HG03457 (cell line): ENCODE results near the gene SAP130.

Experiments used
- ATAC-seq: cut with Tn5 transposase; IDR thresholded peaks from one replicate; pipeline ENCODE4 v1.9.1; 2021; ENCODE audit warnings: moderate number of reproducible peaks; ENCODE audit not compliant: unreplicated experiment

SAP130 gene

DNA sequence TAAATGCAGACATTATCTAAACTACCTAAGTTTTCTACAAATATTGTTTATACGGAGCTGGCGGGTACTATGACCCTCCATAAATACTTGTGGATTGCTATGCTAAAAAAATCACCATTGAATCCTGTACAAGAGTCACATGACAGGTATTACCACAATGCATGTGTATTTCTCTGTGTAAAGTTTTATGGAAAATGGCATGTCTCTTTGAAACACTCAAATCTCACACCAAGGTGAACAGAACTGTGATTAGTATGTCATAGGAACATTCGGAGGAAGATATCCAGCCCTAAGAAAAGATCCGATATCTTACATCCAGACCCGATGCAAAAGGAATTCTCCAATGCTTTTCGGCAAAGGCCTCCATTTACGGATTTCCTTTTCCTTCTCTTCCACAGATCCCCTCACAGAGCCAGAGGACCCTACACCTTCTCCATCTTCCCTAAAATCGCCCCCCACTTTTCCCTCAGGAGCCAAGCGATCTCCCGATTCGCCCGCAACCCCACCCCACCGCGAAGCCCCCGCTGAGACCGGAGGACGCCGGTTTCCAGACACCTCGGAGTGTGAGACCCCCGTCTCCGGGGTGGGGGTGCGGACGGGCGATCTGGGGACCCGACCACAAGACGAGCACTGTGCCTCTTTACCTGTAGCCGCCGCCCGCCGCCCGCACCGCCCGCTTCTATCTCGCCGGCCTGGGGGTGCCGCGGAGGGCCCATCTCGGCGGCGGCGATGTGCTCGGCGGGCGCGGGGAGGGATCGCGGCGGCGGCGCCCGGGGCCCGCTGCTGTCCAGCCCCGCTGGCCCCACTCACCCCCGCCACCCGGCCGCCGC, 1.2 kb downstream of the SAP130 start:
- ATAC-seq: no peak

DNA sequence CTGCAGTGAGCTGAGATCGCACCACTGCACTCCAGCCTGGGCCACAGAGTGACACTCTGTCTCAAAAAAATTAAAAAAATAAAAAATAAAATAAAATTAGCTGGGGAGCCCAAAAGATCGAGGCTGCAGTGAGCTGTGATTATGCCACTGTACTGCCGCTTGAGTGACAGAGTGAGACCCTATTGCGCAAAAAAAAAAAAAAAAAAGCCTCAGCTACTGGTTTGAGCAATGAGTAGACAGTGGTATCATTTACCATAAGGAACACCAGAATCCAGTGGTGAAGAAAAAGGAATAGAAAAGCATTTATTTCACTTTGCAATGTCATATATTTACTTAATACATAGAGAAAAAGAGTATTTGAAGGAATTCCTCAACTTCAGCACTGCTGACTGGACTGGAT, 3.0 kb downstream of the SAP130 start:
- ATAC-seq: no peak

DNA sequence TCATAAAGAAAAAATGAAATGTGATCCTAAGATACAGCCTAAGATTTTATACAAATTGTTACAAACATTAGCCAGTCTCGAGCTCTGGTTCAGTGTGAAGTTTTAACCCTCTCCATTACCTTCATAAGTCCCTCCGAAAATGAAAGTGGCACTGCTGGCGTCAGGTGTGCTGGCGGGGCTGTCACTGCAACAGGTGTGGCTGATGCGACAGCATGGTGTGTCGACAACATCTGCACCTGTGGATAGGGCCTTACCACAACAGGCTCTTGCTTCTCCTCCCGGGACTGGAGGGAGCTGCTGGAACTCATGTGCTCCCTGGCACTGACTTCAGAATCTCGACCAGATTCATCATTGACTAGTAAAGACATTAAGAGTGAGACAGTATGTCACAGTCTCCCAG, 10.3 kb downstream of the SAP130 start:
- no peak for ATAC-seq

DNA sequence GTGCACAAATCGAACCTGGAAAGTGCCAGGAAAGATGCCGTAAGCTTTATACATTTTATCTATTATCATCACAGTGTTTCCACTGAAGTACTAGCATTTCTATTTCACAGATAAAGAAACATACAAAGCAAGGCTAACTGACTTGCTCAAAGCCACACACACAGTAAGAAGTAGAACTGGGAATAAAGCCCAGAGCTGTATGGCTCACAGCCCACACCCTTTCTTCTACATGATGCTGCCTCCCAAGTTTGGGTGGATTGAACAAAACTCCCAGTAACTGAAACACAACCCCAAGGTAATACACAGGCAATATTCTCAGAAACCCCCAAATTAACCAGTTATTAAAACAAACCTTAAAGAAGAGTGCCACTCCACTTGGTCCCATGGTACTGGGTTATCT, 11.2 kb downstream of the SAP130 start:
- no peak for ATAC-seq

DNA sequence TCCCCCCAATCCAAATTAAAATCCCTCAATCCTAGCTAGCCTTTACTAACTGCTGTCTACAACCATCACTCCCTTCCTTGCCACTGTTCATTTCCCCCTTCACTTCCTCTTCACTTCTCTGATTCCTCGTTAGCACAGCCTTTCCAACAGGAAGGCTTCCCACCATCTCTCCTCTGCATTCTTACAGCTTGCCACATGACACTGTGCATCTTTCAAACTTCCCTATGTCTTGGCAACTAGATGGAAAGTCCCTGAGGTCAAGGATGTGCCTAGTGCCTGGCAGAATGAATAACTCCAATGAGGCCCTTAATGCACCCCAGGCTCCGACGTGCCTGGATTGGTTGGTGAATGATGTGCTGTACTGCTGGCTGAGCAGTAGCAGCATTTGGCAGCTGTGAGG, 15.2 kb downstream of the SAP130 start:
- ATAC-seq: no peak

DNA sequence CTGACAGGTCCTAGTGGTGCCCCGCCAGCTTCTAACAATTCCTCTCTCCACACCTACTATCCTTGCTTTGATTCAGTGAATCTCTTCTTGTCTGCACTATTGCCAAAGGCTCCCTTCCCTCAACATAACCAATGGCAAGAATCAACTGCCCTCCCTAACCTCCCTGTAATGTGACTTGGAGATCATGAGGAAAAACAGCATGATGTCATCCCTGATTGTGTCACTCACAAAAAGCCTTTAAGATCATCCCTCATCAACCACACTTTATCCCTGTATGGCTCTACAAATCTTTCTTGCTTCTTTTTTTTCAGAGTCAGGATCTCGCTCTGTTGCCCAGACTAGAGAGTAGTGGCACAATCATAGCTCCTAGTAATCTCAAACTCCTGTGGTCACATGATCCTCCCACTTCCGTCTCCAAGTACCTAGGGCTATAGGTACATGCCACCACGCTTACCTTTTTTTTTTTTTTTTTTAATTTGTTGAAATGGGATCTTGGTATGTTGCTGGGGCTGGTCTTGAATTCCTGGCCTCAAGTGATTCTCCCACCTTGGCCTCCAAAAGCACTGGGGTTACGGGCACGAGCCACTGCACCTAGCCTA, 19.7 kb downstream of the SAP130 start:
- no peak for ATAC-seq

- no peak for ATAC-seq
These were observed 23.4 kb downstream of the SAP130 start for GRCh38 chr2:128004509-128004908.

GRCh38 chr2:128003463-128003862, 24.4 kb downstream of the SAP130 start:
- no peak for ATAC-seq

- no peak for ATAC-seq
These were observed 31.7 kb downstream of the SAP130 start for GRCh38 chr2:127996160-127996559.

DNA sequence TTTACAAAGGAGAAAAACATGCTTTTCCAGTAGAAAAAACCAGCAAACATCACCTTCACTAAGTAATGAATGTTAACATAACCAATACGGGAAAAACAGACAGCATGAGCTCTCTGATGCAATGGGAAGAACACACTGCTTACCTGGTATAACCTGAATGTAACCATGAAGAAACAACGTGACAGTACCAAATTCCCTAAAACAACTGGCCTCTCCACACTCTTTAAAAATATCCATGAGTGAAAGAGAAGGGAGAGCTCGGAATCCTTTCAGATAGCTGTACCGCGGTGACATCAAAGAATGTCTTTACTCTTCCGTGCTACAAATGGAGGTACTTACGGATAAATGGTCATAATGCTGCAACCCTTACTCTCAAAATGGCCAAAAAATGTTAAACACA, 32.1 kb downstream of the SAP130 start:
- ATAC-seq: no peak

DNA sequence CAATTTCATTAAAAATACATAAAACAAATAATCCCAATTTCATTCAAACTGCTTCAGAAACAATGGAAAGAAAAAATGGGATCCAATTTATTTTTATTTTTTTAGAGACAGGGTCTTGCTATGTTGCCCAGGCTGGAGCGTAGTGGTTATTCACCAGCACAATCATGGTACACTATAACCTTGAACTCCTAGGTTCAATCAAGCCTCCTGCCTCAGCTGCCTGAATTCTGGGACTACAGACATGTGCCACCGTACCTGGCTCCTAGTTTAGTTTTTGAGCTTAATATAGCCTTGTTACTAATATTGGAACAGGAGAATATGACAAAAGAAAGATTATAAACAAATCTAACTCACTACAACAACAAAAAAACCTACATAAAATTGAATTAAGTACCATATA, 34.2 kb downstream of the SAP130 start:
- ATAC-seq: no peak

GRCh38 chr2:127991742-127992141, 36.1 kb downstream of the SAP130 start:
- no peak for ATAC-seq

DNA sequence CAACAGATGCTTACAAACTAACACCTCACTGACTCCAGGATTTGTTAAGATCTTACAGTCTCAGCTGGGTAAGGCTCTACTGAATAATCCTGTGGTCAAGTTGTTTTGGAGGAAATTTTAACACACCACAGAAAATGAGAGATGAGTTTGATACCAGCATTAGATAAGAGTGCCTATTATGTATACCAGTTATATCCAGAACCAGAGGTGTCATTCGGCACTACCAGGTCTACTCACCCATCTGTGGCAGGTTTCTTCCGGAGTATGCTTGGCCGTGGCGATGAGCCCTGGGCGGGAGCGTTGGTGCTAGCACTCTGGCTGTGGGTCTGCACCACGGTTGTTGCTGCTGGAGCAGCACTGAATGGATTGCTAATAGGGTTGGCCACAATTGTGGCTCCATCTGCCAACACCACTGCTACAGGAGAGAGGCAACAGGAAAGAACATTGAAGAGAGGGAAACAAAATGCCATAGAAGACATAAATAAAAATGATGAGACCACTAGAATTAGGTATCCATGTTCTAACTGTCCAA, 41.2 kb downstream of the SAP130 start:
- ATAC-seq: no peak

GRCh38 chr2:127985735-127986134, 42.1 kb downstream of the SAP130 start:
- no peak for ATAC-seq

DNA sequence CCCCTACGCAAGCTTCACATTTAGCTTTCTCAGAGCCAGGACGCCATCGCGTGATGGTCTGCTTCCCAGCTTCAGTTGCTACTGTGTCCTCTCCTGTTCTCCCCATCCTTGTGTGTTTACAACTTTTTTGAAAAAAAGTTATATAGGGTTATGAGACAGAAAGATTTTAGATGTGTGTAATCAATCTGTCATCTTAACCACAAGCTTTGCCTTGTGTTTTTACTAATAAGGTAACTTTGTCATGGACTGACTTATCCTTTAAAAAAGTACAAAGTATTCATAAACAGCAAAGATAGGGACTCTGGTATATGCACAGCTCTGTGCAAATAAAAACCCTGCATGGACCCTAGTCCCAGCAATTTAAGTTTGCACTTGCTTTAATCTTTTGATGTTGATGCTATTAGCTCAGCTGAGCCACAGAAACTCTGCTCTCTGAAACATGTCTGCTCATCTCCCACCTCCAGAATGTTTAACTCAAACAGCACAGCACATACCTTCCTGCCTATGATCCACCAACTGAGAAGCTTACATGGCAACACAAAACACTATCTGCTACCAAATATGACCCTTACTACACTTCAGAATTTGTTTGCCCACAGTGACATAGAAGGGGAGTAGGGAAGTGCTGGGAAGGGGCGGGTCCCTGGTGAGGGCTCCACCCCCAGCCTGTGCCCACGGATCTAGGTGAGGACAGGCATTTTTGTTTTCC, 42.7 kb downstream of the SAP130 start:
- ATAC-seq: no peak

DNA sequence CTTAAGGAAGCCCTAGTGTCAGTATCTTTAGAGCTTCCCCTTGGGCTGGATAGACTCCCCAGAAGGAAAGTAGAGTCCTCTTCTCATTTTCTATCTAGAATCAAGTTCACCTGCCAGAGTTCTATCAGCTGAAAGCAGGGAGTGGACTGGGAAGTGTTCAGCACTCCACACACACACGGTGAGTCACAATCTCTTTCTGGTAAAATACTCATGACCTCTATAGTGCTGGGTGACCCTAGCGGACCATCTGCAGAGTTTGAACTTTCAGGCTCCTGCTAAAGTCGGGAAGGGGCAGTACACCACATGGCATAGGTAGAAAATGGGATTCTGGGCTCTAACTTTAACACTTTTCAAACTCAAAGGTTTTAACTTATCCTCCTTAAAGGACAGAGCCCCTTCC, 43.3 kb downstream of the SAP130 start:
- ATAC-seq: no peak

DNA sequence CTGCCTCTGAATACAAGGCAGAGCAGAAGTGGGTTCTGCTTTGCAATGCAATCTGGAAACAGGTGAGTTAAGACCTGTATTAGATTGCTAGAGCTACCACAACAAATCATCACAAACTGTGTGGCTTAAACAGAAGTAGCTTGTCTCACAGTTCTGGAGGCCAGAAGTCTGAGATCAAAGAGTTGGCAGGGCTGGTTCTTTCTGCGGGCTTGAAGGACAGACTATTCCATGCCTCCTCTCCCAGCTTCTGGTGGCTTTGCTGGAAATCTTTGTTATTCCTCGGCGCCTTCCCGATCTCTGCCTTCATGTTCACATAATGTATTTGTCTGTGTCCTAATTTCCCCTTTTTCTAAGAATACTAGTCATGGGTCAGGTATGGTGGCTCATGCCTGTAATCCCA, 58.4 kb downstream of the SAP130 start:
- ATAC-seq: no peak

DNA sequence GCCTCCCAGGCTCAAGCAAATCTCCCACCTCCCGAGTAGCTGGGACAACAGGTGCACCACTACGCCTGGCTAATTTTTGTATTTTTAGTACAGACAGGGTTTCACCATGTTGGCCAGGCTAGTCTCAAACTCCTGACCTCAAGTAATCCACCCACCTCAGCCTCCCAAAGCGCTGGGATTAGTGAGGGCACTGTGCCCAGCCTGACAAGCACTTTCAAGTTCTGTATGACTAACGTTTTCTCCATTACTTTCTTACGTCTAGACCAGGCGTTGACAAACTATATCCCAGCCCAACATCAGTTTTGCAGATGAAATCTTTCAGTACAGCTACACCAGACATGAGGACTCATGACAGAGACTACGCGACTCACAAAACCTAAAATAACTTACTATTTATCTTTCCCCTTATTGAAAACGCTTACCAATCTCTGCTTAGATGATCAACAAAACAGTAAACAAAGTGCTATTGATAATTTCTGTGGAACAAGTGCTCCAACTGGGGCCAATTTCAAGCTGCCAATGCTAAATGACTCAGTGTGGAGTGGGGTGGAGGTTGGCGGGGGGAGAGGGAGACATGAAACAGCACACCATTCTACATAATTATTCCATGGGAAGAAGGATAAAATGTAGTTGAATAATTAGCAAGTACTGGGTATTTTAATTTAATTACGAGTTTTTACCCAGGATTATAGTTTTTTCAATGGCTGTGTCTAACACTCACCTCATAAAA, 59.1 kb downstream of the SAP130 start:
- ATAC-seq: no peak

DNA sequence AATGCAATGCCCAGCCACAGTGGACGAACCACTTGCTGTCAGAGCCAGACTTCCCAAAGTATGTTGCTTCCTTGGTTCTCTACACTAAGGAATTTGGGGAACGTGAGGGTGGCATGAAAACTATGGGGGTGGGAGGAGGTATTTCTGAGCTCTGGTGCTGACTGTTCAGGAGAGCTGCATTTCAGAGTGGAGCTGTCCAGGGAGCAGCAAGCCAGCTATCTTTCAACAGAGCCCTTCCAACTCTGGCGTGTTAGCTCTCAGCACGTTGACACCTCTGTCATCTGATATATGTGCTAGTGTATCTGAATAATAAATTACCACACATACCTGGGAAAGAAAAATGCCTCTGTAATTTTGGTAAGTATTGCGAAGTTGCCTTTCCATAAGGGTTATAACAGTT, 66.1 kb downstream of the SAP130 start:
- ATAC-seq: no peak

DNA sequence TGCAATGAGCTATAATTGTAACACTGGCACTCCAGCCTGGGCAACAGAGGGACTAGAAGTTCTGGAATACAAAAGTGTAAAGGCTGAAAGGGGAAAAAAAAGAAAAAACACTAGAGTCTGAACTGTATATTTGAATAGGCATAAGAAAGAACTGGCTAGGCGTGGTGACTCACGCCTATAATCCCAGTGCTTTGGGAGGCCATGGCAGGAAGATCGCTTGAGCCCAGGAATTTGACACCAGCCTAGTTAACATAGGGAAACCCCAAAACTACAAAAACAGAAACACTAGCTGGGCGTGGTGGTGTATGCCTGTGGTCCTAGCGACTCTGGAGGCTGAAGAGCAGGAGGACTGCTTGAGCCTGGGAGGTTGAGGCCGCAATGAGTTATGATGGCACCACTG, 70.6 kb downstream of the SAP130 start:
- no peak for ATAC-seq

DNA sequence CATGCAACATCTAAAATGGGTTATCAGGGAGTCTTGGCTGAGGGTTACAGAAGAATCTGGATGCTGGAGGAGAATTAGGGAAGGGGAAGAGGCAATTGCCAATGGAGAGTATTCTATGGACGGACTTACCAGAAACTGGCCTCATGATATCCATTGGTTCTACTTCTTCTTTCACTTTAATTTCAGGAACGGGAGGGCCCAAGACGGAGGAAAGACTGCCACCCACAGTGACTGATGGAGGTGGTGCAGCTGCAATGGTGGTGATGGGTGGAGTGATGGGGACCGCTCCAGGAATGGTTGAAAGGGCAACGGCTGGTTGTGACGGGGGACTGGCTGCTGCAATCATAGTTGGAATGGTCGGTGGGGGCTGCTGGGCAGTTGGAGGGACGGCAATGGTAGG, 73.0 kb downstream of the SAP130 start:
- ATAC-seq: no peak
